Right lung (tissue), 5 donors: Measurements from ENCODE around the gene CHST13. TPM values are rescaled to one million over a fixed set of nuclear protein-coding genes. Genes with fewer than 3 reads are reported as not detected.

Source experiments
- polyA plus RNA-seq, 5 donors: library from polyadenylated mRNA; unstranded; fragments of 120-200 nt; gene quantifications; one replicate each; pipeline versions ENCODE4 v1.2.1 to v1.2.3, GENCODE V29; 2013; ENCODE audit warnings: inconsistent platforms in 1 of 5, low replicate concordance in 1 of 5; ENCODE audit not compliant: insufficient read length in 5 of 5, insufficient read depth in 1 of 5

Gene CHST13
- polyA plus RNA-seq, 5 donors: 0.21 to 0.37 (median 0.29) TPM; not detected in 1

Other genes starting within 250 kb of the CHST13 start
- 10 to 100 TPM in 1 of 5 donors, 1 to 10 TPM in 4; 6.5 to 11.4 (median 7.8) TPM for gene KLF15, start 166.7 kb upstream of the CHST13 start, polyA plus RNA-seq
- gene CFAP100, start 129.2 kb upstream of the CHST13 start, polyA plus RNA-seq: 1 to 10 TPM in 4 of 5 donors, under 1 TPM in 1; 0.80 to 7.9 (median 6.6) TPM
- gene ZXDC, start 48.3 kb upstream of the CHST13 start, polyA plus RNA-seq: 10 to 100 TPM; 28.3 to 38.0 (median 30.2) TPM
- under 1 TPM in 4 of 5 donors, not detected in 1; 0.08 to 0.23 (median 0.17) TPM for gene UROC1, start 6.4 kb upstream of the CHST13 start, polyA plus RNA-seq
- gene C3orf22, start 34.8 kb downstream of the CHST13 start, polyA plus RNA-seq: under 1 TPM in 3 of 5 donors, not detected in 2; 0.06 to 0.15 (median 0.14) TPM
- 10 to 100 TPM; 15.9 to 22.3 (median 20.4) TPM for gene TXNRD3, start 131.0 kb downstream of the CHST13 start, polyA plus RNA-seq
- 10 to 100 TPM; 16.4 to 24.3 (median 20.4) TPM for gene CHCHD6, start 180.1 kb downstream of the CHST13 start, polyA plus RNA-seq